A549 (cell line): ENCODE results near the gene TP73. TPM values are rescaled to one million over a fixed set of nuclear protein-coding genes. Genes with fewer than 3 reads are reported as not detected.

ENCODE experiments used
- ATAC-seq, 2 experiments: fragments of 200-7000 bp in 1 of 2; fragments of >200 bp in 1 of 2; cut with Nextera tagmentation in 1 of 2; cut with Tn5 transposase in 1 of 2; 3 replicates each; pipeline versions ENCODE4 v1.8.0 to v1.9.1; 2018 to 2020; ENCODE audit warnings: mild to moderate bottlenecking in 1 of 2, moderate library complexity in 1 of 2
- CTCF ChIA-PET: fragments of 300-600 bp; sonication (Branson Sonifier 250); formaldehyde crosslinking; extraction: SDS; loops from one replicate; lab custom pipeline; 2021; ENCODE audit warnings: antibody characterized with exemption, inconsistent platforms; lab: Yijun Ruan, JAX
- POLR2A ChIA-PET: fragments of 350-600 bp; formaldehyde crosslinking; extraction: SDS; loops from one replicate; lab custom pipeline; 2021; ENCODE audit warnings: antibody characterized with exemption, inconsistent platforms; lab: Yijun Ruan, JAX
- DNase-seq, 2 experiments: peaks; one replicate each; pipeline versions ENCODE4 v3.0.0 to v3.0.0-alpha.2; 2011 to 2016; ENCODE audit warnings: low read depth in 1 of 2, low spot score in 1 of 2
- FAIRE-seq: peaks from 2 replicates; lab custom pipeline; 2011; peaks lifted over from hg19 to GRCh38; lab: Jason Lieb, UNC
- H3K27ac ChIP-seq, 2 experiments: fragments of >200 bp; sonication (Bioruptor Twin); formaldehyde crosslinking; 3 replicates each; pipeline ENCODE4 v1.5.1; 2016 to 2017
- H3K4me1 ChIP-seq: fragments of >200 bp; sonication (Bioruptor Twin); formaldehyde crosslinking; 3 replicates; pipeline ENCODE4 v1.6.1; 2016
- H3K4me2 ChIP-seq: fragments of >200 bp; sonication (Bioruptor Twin); formaldehyde crosslinking; 3 replicates; pipeline ENCODE4 v1.6.1; 2016
- H3K4me3 ChIP-seq: fragments of >200 bp; sonication (Bioruptor Twin); formaldehyde crosslinking; 3 replicates; pipeline ENCODE4 v1.5.1; 2016
- H3K9me3 ChIP-seq: fragments of >200 bp; sonication (Bioruptor Twin); formaldehyde crosslinking; 3 replicates; pipeline ENCODE4 v1.6.1; 2016
- BHLHE40 ChIP-seq: IDR thresholded peaks from 2 replicates; pipeline ENCODE4 v1.6.1; 2012; ENCODE audit warnings: low read depth, low read length, inconsistent platforms
- E2F6 ChIP-seq: IDR thresholded peaks from 2 replicates; pipeline ENCODE4 v1.6.1; 2012; ENCODE audit warnings: low read depth, borderline replicate concordance
- EHF ChIP-seq: fragments of 250-450 bp; sonication (Bioruptor Pico); IDR thresholded peaks from 2 replicates; pipeline ENCODE4 v1.5.0; 2020; ENCODE audit warnings: mild to moderate bottlenecking
- EP300 ChIP-seq, 2 experiments: fragments of >200 bp; sonication (Bioruptor Twin); formaldehyde crosslinking; IDR thresholded peaks; 2 replicates in 1 of 2; 3 replicates in 1 of 2; pipeline ENCODE4 v1.6.1; 2016 to 2017
- HOXB5 ChIP-seq: fragments of 250-450 bp; sonication (Bioruptor Pico); IDR thresholded peaks from 2 replicates; pipeline ENCODE4 v1.5.0; 2020; ENCODE audit warnings: mild to moderate bottlenecking, moderate library complexity
- KDM1A ChIP-seq: fragments of 200-600 bp; sonication (generic); IDR thresholded peaks from 2 replicates; pipeline ENCODE4 v1.6.1; 2016; ENCODE audit warnings: low read depth, mild to moderate bottlenecking
- MAZ ChIP-seq: fragments of 150-350 bp; IDR thresholded peaks from 2 replicates; pipeline ENCODE4 v1.6.1; 2014; ENCODE audit warnings: antibody characterized with exemption, low read depth, low read length, borderline replicate concordance
- MYC ChIP-seq: IDR thresholded peaks from 2 replicates; pipeline ENCODE4 v1.6.1; 2012; ENCODE audit warnings: mild to moderate bottlenecking, inconsistent platforms, low read length, improper control_type of control experiment, borderline replicate concordance
- NR3C1 ChIP-seq: fragments of >200 bp; sonication (Bioruptor Twin); formaldehyde crosslinking; IDR thresholded peaks from 3 replicates; pipeline ENCODE4 v1.6.1; 2017
- PHF8 ChIP-seq: fragments of 200-600 bp; sonication (generic); IDR thresholded peaks from 2 replicates; pipeline ENCODE4 v1.6.1; 2016; ENCODE audit warnings: low read depth, mild to moderate bottlenecking, antibody characterized with exemption, moderate library complexity, borderline replicate concordance
- POLR2A ChIP-seq: IDR thresholded peaks from 2 replicates; pipeline ENCODE4 v1.6.1; 2012; ENCODE audit warnings: mild to moderate bottlenecking, low read length
- RNF2 ChIP-seq: fragments of 200-600 bp; sonication (generic); IDR thresholded peaks from 2 replicates; pipeline ENCODE4 v1.6.1; 2016; ENCODE audit warnings: low read depth, mild to moderate bottlenecking, antibody characterized with exemption, moderate library complexity, borderline replicate concordance
- TFCP2L1 ChIP-seq: fragments of 250-450 bp; sonication (Bioruptor Pico); IDR thresholded peaks from 2 replicates; pipeline ENCODE4 v1.5.0; 2021; ENCODE audit warnings: mild to moderate bottlenecking
- TP53 ChIP-seq: fragments of 250-450 bp; sonication (Bioruptor Pico); IDR thresholded peaks from 2 replicates; pipeline ENCODE4 v1.5.0; 2021; ENCODE audit warnings: mild to moderate bottlenecking, moderate library complexity
- ZFP36 ChIP-seq: fragments of 450-650 bp; IDR thresholded peaks from 2 replicates; pipeline ENCODE4 v1.6.1; 2014; ENCODE audit warnings: borderline replicate concordance; ENCODE audit not compliant: partially characterized antibody
- ZNF302 ChIP-seq: fragments of 250-450 bp; sonication (Bioruptor Pico); IDR thresholded peaks from 2 replicates; pipeline ENCODE4 v1.9.0; 2021; ENCODE audit warnings: inconsistent platforms, mild to moderate bottlenecking, moderate library complexity
- ZSCAN20 ChIP-seq: fragments of 250-450 bp; sonication (Bioruptor Pico); IDR thresholded peaks from 2 replicates; pipeline ENCODE4 v1.8.0; 2022; ENCODE audit warnings: mild to moderate bottlenecking, moderate library complexity
- WGBS: methylation state at CpG from one replicate; pipeline ENCODE4 v1.1.6; 2017; ENCODE audit errors: missing lambda C conversion rate; 5-methylcytosine and 5-hydroxymethylcytosine counted together
- polyA plus RNA-seq, 4 experiments: library from polyadenylated mRNA; depleted of rRNA in 3 of 4; stranded (reverse); fragments of >200 nt; fragmentation: RNase III in 1 of 4; extraction: RNeasy Plus Mini Kit Qiagen cat#74134 plus additional on column Dnase treatment in 1 of 4; gene quantifications; 2 replicates in 3 of 4; 3 replicates in 1 of 4; pipeline ENCODE4 v1.2.3, GENCODE V29; 2011 to 2017
- TF ChIP-seq, protein P1 (sequence below): fragments of >200 bp; sonication (Bioruptor Twin); formaldehyde crosslinking; IDR thresholded peaks from 3 replicates; pipeline ENCODE4 v1.6.1; 2016
- TF ChIP-seq, protein P2 (sequence below): fragments of 250-450 bp; sonication (Bioruptor Pico); IDR thresholded peaks from 2 replicates; pipeline ENCODE4 v1.5.0; 2021; ENCODE audit warnings: mild to moderate bottlenecking, moderate library complexity, borderline replicate concordance

TP73 gene
- polyA plus RNA-seq, 2 of the 4 experiments (the other 2 are of a cell fraction): 0.01 to 0.25 TPM

DNA sequence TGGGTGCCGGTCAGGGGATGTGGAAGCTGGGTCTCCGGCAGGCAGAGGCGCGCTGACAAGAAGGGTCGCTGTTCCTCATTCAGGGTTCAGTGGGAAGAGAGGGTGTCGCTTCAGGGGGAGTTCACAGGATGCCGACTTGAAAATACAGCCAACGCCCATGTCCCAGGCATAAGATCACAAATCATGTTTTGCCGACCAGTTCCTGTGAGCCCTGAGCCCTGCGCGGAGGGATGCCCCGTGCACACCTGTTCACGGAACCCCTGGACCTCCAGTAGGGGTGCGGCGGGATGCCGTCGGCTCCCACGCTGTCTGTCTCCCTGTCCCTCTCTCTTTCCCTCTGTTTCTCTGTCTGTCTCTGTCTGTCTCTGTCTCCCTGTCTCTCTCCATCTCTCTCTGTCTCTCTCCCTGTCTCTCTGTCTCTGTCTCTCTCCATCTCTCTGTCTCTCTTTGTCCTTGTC lies 26.8 kb downstream of the TP73 start:
- H3K27ac ChIP-seq: no peak overlapping the region
- no peak for TF ChIP-seq MAZ
- no peak for TF ChIP-seq ZNF302
- TF ChIP-seq PHF8: no peak
- no peak for TF ChIP-seq EHF (CRISPR knock-in tag)
- TF ChIP-seq, protein P1, sequence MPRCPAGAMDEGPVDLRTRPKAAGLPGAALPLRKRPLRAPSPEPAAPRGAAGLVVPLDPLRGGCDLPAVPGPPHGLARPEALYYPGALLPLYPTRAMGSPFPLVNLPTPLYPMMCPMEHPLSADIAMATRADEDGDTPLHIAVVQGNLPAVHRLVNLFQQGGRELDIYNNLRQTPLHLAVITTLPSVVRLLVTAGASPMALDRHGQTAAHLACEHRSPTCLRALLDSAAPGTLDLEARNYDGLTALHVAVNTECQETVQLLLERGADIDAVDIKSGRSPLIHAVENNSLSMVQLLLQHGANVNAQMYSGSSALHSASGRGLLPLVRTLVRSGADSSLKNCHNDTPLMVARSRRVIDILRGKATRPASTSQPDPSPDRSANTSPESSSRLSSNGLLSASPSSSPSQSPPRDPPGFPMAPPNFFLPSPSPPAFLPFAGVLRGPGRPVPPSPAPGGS: no peak
- TF ChIP-seq TP53 (CRISPR knock-in tag): no peak
- H3K4me3 ChIP-seq: no peak overlapping the region
- no peak for ATAC-seq
- no peak for DNase-seq
- H3K9me3 ChIP-seq: no peaks in the 10 kb centered on the region
- no peak overlapping the region for H3K4me2 ChIP-seq
- ChIA-PET CTCF (no interaction called here), POLR2A (no interaction called here)
- no peak for FAIRE-seq
- no peaks in the 10 kb centered on the region for H3K4me1 ChIP-seq
- 80% methylated on average over 17 of the region's 18 CpGs for WGBS

- Histone ChIP-seq H3K4me3 (no peak overlapping the region), H3K27ac (no peak overlapping the region), H3K9me3 (no peaks in the 10 kb centered on the region), H3K4me2 (no peak overlapping the region), H3K4me1 (no peaks in the 10 kb centered on the region)
- TF ChIP-seq, protein P2, sequence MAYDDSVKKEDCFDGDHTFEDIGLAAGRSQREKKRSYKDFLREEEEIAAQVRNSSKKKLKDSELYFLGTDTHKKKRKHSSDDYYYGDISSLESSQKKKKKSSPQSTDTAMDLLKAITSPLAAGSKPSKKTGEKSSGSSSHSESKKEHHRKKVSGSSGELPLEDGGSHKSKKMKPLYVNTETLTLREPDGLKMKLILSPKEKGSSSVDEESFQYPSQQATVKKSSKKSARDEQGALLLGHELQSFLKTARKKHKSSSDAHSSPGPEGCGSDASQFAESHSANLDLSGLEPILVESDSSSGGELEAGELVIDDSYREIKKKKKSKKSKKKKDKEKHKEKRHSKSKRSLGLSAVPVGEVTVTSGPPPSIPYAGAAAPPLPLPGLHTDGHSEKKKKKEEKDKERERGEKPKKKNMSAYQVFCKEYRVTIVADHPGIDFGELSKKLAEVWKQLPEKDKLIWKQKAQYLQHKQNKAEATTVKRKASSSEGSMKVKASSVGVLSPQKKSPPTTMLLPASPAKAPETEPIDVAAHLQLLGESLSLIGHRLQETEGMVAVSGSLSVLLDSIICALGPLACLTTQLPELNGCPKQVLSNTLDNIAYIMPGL: no peak
- no peak for TF ChIP-seq NR3C1
- no peak for TF ChIP-seq TFCP2L1 (CRISPR knock-in tag)
- no peak for TF ChIP-seq MAZ
- no peak for TF ChIP-seq ZSCAN20 (CRISPR knock-in tag)
- TF ChIP-seq E2F6: no peak
- no peak for TF ChIP-seq KDM1A
- TF ChIP-seq HOXB5 (CRISPR knock-in tag): no peak
- TF ChIP-seq RNF2: no peak
- TF ChIP-seq POLR2A: no peak
- TF ChIP-seq MYC: no peak
- no peak for TF ChIP-seq BHLHE40
- TF ChIP-seq EP300 (IDR thresholded peaks at IDR 0.05): no peak
- no peak for TF ChIP-seq ZFP36
- DNase-seq (no peak), FAIRE-seq (no peak), ATAC-seq (no peak)
- CTCF ChIA-PET: interaction anchor here (1.2 to 2.1 kb wide), 2 partner anchors 41 to 45 kb away, joined by 3 to 4 read pairs; no protein-coding TSS in a partner anchor
- WGBS: 71% methylated on average over 9 of the region's 9 CpGs
- POLR2A ChIA-PET: no interaction called here
These were observed 27.6 kb downstream of the TP73 start for GRCh38 chr1:3679799-3680453.
